NOMO-1 (cell line): ENCODE measurements around the gene TCF19.
"Not testable (repeated sequence)": the region's sequence is repeated elsewhere in the genome, so short reads cannot be mapped to it uniquely, and the experiment has no call there.

Experiments used
- DNase-seq, 2 experiments: peaks; one replicate each; lab custom pipeline; 2025; ENCODE audit not compliant: unreplicated experiment in 2 of 2; lab: John Stamatoyannopoulos, UW

TCF19 gene

DNA sequence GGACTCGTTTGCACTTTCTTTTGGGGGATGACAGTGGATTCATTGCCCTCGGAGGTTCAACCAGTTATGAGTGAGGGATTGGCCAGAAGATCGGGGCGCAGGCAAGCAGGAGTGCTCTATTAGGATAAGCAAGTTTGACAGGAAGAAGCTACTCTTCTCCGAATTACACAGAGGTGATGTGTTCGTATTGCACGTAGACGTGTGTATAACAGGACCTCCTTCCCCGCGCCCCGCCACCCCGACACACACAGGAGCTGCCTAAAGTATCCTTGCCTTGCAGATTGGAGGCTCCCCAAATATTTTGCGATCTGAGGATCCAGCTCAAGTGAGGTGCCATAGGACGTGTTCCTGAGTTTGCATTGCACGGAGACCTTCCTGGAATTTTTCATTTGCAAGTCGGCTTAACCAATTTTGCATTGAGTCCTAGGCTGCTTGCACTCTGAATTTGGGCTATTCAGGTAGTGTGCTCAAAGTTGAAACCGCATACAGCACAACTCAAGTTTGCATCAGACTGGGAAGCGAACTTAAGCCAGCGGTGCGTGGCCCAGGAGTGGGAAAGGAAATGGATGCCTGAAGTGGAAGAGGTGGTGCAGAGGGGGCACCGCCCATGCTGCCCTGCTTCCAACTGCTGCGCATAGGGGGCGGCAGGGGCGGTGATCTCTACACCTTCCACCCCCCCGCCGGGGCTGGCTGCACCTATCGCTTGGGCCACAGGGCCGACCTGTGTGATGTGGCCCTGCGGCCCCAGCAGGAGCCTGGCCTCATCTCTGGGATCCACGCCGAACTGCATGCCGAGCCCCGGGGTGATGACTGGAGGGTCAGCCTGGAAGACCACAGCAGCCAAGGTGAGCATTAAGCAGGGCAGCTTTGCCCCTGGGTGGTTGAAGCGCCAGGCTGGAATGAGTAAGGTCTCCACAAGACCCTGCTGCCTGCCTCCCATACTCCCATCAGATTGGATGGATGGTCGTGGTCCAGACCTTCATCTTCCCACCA is 770 bp downstream of the TCF19 start:
- DNase-seq = peak in 1 of 2 experiments; percentile 54

DNA sequence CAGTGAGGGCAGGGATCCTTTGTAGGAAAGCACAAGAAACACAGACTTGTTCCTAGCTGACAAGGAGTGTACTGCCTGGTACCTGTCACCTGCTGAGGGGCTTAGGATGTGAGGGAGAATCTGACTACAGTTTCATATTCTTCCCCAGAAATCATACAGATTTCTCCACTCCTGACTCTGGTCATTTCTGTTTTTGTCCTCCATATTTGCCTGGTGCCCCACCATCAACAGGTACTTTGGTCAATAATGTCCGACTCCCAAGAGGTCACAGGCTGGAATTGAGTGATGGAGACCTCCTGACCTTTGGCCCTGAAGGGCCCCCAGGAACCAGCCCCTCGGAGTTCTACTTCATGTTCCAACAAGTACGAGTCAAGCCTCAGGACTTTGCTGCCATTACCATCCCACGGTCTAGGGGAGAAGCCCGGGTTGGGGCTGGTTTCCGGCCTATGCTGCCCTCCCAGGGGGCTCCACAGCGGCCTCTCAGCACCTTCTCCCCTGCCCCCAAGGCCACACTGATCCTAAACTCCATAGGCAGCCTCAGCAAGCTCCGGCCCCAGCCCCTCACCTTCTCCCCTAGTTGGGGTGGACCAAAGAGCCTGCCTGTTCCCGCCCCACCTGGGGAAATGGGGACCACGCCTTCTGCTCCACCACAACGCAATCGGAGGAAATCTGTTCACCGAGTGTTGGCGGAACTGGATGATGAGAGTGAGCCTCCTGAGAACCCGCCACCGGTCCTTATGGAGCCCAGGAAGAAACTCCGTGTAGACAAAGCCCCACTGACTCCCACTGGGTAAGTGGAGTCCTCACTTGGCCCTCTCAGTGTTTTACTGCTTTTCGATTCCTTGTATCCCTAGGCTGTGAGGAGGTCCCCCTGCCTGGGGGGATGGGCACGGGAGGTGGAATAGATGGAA is 3.1 kb downstream of the TCF19 start:
- DNase-seq = no peak

DNA sequence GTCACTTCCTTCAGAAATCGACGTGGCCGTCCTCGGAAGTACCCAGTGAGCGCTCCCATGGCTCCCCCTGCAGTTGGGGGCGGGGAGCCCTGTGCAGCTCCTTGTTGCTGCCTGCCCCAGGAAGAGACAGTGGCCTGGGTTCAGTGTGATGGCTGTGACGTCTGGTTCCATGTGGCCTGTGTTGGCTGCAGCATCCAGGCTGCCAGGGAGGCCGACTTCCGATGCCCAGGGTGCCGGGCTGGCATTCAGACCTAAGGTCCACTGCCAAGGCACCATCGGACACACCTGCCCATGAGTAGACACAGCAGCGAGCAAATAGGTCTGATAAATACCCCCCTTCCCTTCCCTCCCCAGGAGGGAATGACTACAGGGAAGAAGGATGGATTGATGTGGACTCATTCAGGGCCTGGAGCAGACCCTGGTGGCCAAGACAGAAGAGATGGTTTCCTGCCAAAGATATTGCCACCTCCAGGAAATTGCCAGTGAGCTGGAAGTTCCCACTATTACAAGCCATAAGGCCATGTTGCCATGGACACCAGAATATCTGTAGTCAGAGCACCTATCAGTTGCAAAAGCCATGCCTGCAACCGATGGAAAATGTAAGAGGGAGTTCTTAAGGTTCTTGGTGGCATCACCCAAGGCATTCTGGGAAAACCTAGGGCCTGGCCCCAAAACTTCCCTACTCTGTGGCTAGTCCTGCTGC is 4.2 kb downstream of the TCF19 start:
- DNase-seq = no peak

DNA sequence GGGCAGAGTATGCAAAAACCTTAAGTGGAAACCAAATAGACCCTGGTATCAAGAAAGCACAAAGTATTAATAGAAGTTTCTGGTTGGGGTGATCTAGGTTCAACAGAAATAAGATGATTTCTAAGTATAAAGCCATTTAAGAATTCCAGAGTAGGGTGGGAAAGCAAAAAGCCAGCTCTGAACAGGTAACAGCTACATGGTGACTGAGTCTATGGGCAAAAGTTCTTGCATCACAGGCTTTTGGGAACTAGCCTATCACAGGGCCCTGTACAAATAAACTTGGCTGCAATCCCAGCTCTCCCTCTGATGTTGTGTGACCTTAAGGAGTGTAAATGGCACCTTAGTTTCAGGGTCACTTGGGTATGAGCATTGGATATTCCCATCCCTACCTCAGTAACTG is 5.5 kb downstream of the TCF19 start:
- DNase-seq = no peak

DNA sequence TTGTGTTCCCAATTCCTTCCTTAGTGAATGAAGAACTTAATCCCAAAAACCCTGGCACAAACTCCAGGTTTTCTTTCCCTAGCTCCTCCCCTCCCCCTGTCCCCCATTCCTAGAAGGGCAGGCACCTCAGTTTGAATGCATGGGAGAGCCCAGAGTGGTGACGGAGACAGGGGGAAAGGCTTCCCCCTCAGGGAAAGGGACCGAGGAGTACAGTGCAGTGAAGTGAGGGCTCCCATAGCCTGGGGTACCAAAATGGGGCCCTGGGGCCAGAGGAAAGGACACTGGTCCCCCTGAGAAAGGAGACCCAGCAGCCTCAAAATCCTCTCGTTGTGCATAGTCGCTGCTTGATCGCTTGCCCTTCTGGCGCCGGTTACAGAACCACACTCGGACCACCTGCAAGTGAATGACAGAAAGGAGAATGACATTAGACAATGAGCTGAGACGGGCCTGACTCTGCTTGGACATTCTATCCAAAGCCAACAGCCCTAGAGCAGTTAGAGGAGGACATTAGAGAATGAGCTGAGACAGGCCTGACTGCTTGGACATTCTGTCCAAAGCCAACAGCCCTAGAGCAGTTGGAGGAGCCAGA is 6.2 kb downstream of the TCF19 start:
- DNase-seq = not testable (repeated sequence)

DNA sequence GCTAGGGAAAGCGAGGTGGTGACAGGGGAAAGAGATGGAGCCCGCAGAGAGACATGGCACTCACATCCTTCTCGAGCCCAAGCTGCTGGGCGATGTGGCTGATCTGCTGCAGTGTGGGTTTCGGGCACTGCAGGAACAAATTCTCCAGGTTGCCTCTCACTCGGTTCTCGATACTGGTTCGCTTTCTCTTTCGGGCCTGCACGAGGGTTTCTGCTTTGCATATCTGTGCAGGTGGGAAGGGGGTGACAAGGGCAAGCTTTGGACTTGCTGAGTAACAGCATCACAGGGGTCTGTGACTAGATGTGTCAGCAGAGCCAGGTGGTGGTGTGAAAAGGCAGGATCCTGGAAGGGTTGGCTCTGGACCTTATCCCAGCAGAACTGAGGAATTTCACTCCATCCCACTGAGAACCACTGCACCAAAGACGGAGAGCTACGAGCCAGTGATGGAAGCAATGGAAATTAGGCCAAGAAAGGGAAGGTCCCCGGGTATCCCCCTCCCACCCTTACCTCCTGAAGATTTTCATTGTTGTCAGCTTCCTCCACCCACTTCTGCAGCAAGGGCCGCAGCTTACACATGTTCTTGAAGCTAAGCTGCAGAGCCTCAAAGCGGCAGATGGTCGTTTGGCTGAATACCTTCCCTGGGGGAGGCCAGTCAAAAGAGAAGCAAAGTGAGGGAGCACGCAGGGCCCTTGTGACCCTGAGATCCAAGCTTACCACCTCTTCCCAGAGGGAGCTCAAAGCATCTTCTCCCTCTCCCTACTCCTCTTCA is 6.9 kb downstream of the TCF19 start:
- DNase-seq = not testable (repeated sequence)

DNA sequence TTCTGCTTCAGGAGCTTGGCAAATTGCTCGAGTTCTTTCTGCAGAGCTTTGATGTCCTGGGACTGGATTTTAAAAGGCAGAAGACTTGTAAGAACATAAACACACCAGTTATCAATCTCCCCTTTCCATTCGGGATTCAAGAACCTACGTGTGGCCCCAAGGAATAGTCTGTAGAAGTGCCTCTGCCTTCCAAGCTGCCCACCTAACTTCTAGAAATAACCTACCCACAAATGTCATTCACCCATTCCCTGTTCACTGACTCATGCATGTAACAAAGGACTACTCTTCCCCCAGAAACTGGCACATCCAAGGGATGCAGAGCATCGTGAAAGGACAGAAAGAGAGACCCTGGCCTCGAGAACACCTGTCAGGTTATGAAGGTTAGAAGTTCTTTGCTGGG is 7.6 kb downstream of the TCF19 start:
- DNase-seq = no peak

DNA sequence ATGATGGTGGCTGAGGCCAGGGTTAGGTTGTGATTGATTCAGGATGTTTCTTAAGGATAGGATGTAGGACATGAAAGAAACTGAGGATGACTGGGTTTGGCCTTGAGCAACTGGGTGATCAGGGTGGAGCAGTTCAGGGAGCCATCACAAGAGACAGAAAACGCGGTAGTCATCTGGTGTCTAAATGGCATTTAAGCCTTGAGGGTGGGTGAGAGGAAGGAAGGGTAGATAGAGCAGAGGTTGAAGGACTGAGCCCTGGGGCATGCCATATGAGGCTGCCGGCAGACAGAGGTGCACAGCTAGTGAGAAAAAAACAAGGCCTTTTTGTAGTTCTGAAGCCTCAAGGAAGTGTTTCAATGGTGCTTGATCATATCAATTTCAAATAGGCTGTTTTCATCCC is 10.2 kb downstream of the TCF19 start:
- no peak for DNase-seq

DNA sequence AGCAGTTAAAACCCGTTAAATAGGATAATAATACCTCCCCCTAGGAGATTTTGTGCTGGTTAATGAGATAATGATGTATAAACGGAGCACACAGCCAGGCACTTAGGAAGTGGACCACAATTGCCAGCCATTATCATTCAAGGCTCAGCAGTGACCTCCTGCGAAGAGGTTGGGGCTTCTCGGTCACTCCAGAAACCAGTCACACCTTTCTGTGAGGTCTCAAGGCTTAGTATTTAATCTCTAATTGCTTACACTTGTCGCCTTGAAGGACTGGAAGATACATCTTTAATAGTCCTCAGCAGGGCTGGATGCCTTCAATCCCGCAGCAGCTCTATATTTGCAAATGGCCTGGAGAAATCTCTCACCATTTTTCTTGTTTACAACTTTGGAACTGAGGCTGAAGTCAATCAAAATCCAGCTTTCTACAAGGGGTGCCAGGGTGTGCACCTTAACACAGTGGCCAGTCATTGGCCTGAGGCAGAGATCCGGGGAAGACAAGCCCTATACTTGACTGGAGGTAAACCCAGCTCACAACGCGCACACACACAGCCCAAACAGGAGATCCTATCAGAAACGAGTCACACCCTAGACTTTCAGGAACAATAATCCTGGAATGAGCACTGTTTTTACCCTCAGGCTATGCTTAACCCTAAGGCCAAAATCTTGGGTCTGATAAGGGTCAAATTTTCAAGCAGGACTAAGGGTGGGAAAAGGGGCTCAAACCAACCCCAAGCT is 10.9 kb downstream of the TCF19 start:
- no peak for DNase-seq

DNA sequence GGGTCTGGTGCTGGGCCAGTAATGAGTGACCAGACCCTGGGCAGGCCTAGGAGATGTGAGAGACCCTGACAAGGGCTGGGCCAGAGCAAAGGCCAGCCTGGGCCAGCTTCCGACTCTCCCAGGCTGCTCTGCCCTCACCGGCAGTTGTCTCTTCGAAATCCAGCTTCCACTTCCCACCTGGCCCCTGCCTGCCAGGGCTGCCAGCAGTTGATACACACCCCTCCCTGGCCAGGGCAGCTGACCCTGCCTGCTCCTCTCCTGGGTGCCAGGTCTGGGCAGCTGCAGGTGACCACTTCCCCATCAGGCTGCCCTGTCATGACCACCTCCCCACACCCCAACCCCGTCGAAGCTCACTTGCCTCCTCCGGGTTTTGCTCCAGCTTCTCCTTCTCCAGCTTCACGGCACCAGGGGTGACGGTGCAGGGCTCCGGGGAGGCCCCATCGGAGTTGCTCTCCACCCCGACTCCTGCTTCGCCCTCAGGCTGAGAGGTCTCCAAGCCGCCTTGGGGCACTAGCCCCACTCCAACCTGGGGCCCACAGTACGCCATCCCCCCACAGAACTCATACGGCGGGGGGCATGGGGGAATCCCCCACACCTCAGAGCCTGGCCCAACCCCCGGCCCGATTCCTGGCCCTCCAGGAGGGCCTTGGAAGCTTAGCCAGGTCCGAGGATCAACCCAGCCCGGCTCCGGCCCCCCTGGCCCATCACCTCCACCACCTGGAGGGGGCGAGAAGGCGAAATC is 11.6 kb downstream of the TCF19 start:
- DNase-seq = not testable (repeated sequence)

DNA sequence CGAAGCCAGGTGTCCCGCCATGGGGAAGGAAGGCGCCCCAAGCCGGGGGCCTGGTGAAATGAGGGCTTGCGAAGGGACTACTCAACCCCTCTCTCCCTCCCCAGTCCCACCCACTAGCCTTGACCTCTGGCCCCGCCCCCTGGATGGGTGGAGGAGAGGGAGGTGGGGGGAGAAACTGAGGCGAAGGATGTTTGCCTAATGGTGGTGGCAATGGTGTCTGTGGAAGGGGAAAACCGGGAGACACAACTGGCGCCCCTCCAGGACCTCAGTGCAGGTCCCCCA is 12.2 kb downstream of the TCF19 start, which contains the start of gene POU5F1:
Gene POU5F1, minus strand, starts transcription at position 83 of the 282 bp plus-strand sequence. Its CDS starts 62 bp downstream, at position 21.
- no peak for DNase-seq

DNA sequence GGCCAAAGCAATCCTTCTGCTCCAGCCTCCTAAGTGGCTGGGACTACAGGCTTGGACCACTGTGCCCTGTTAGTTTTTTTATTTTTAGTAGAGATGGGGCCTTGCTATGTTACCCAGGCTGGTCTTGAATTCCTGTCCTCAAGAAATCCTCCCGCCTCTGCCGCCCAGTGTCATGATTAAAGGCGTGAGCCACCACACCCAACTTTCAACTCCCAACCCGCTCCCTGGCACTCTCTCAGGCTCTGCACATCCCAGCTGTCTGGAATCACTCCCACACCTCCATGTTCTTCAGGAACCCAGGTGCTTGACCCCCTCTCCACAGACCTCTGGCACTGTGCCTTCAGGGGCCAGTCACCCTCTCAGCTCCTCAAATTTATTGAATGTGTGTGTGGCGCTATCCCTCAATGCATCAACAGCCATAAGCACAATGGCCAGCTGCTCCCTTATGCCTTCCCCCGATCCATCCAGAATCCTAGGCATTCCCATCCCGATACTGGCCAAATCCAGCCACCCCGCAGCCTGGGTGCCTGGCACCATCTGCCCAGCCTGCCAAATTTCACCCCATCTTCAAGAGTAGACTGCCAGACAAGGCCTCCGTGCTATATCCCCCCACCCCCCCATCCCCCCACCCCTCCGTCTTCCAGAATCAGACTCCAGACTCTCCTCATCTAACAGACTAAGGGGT is 12.7 kb downstream of the TCF19 start:
- DNase-seq = no peak

DNA sequence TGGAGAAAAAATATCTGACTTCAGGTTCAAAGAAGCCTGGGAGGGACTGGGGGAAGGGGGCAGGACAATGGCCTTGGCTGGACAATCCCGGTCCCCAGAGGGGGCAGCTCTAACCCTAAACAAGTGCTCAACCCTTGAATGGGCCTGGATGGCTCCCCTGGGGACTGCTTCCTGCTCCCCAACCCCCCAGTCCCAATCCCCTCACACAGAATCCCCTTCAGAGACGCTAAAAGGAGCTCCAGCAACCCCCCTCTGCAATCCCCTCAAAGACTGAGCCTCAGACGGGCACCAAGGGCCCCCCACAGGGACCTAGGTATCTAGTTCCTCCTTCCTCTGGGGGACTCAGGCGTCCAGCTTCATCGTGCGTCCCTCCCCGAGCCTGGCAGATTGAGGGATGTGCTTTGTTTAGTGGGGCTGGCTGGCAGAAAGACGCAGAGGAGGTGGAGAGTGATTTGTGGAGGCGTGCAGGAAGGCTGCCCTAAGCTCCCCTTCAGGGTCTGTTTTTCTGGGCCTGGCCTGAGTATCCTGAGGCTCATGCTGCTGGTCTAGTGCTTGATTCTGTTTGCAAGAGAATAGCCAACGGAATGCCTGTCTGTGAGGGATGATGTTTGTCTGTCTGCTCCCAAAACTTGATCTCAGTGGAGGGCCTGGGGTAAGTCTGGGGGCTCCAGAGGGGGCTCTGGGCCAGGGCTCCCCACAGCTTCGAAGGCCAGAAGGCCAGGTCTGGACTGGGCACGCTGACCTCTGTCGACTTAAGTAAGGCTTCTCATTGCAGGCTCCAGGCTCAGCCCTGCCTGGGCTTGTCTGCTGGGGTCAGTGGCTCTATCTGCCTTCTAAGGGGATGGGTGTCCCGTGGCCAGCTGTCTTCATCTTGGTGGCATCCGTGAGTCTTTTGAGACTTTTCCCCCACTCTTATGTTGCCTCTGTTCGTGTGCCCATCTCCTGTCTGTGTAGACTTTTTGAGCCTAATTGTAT is 13.8 kb downstream of the TCF19 start:
- DNase-seq = no peak

DNA sequence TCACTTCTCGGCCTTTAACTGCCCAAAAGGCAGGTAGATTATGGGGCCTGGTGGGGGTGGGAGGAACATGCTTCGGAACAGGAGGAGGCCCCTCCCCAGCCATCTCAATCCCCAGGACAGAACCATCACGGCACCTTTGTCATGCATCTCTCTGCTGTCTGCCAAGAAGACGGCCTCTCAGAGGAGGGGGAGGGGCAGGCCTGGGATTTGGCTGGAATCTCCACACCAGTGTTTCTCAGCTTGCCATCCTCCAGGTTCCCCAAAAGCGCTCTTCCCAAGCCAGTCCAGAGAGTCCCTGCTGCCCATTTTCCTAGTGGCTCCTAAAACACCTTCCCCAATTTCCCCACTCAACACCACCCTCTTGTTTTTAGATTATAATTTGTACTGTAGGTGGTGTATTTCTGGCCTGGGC is 14.6 kb downstream of the TCF19 start:
- DNase-seq = no peak

DNA sequence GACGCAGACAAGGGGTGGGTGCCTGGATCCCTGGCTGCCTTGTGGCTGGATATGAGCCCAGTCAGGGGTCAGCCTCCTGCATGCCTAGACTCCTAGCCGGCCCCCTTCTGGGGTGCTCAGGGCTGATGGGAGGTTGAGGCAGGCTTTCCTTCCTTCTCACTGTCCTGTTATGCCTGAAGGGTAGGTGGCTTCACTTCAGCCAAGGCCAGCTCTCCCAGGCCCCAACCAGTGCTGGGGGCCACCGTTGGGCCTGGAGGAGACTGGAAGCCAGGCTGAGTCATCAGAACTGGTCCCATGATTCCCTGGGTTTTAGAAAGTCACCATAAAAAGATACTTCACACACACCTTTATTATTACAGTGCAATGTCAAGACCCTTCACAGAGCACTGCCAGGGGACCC is 15.0 kb downstream of the TCF19 start:
- no peak for DNase-seq

DNA sequence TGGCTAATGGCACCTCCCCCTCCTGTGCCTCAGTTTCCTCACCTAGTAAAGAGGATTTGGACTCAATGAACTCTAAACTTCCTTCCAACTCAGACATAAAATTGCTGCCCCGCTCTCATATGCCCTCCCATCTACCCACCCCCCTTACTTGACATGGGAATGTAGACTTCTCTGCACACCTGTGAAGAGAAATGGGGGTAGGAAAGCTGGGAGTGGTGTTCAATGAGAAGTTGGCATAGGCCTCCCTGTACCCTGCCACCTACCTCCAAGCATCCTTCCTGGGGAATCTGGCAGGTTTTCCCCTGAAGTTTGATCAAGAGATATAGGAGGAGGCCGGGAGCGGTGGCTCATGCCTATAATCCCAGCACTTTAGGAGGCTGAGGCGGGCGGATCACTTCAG is 16.0 kb downstream of the TCF19 start:
- no peak for DNase-seq

DNA sequence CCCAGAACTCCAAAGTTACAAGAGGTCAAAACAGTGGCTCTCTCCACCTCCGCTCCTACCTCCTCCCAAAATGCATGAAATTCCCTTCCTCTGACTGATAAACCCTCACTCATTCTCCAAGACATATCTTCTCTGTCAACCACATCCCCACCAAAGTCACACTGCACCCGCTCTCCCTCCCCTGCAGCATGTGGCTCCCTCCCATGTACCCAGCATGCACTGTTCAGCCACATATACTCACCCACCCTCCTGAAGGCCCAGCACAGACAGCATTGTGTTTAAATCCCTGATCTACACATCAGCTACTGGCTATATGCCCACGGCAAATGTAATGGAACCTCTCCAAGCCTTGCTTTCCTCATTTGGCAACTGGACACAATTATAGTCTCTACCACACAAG is 17.6 kb downstream of the TCF19 start:
- DNase-seq = no peak
